IPS DF 6.9 (cell line): ENCODE data around the gene GHRL.

Experiments
- DNase-seq: peaks from one replicate; pipeline ENCODE4 v3.0.0-alpha.2; 2013; ENCODE audit warnings: low read depth, low spot score
- H3K27ac ChIP-seq: one replicate; pipeline ENCODE4 v1.5.1; 2013; ENCODE audit warnings: low read length, control low read depth
- H3K27me3 ChIP-seq: 2 replicates; pipeline ENCODE4 v1.6.1; 2013; ENCODE audit warnings: mild to moderate bottlenecking, low read length; ENCODE audit not compliant: control insufficient read depth, insufficient read depth
- H3K36me3 ChIP-seq: 2 replicates; pipeline ENCODE4 v1.6.1; 2013; ENCODE audit warnings: low read length; ENCODE audit not compliant: control insufficient read depth, insufficient read depth
- H3K4me1 ChIP-seq: 2 replicates; pipeline ENCODE4 v1.6.1; 2013; ENCODE audit warnings: low read length; ENCODE audit not compliant: control insufficient read depth, insufficient read depth
- H3K4me3 ChIP-seq: 2 replicates; pipeline ENCODE4 v1.5.1; 2013; ENCODE audit warnings: mild to moderate bottlenecking, low read length
- H3K9me3 ChIP-seq: 2 replicates; pipeline ENCODE4 v1.6.1; 2013; ENCODE audit warnings: low read length, inconsistent platforms; ENCODE audit not compliant: control insufficient read depth, insufficient read depth
- WGBS: extraction: QIAGEN DNeasy Blood & Tissue Kit; methylation state at CpG from one replicate; pipeline ENCODE4 v1.1.7; 2013; ENCODE audit warnings: mixed read lengths, missing lambda C conversion rate; ENCODE audit not compliant: insufficient read length, insufficient coverage; 5-methylcytosine and 5-hydroxymethylcytosine counted together

The GHRL gene

GRCh38 chr3:10263646-10264363 lies 28.9 kb downstream of the GHRL start:
- no peaks in the 10 kb centered on the region for H3K27me3 ChIP-seq
- no CpG with 5 or more reads among the region's 12 CpGs for WGBS
- H3K9me3 ChIP-seq, result no peaks in the 10 kb centered on the region
- H3K4me3 ChIP-seq, result no peak overlapping the region
- H3K36me3 ChIP-seq, result peaks cover 3% of the 10 kb centered on the region; the same call in 1 of the 2 replicates
- DNase-seq, result no peak
- H3K27ac ChIP-seq, result no peak overlapping the region
- H3K4me1 ChIP-seq, result 0 out of 2 replicates have a peak, but pooled peaks cover 2% of the 10 kb centered on the region

GRCh38 chr3:10262027-10262426 lies 30.7 kb downstream of the GHRL start:
- no peaks in the 10 kb centered on the region for H3K27me3 ChIP-seq
- DNase-seq, result no peak
- no peak overlapping the region for H3K27ac ChIP-seq
- H3K36me3 ChIP-seq, result peaks cover 3% of the 10 kb centered on the region; the same call in 1 of the 2 replicates
- no peak overlapping the region for H3K4me3 ChIP-seq
- no CpG with 5 or more reads among the region's 4 CpGs for WGBS
- H3K9me3 ChIP-seq, result no peaks in the 10 kb centered on the region
- 0 out of 2 replicates have a peak, but pooled peaks cover 2% of the 10 kb centered on the region for H3K4me1 ChIP-seq

- Histone ChIP-seq H3K9me3 (no peaks in the 10 kb centered on the region), H3K4me3 (no peak overlapping the region), H3K4me1 (0 out of 2 replicates have a peak, but pooled peaks cover 2% of the 10 kb centered on the region), H3K36me3 (peaks cover 5% of the 10 kb centered on the region; the same call in 1 of the 2 replicates), H3K27ac (no peak overlapping the region), H3K27me3 (no peaks in the 10 kb centered on the region)
- no CpG with 5 or more reads among the region's 6 CpGs for WGBS
- DNase-seq, result no peak
These were observed 32.5 kb downstream of the GHRL start for GRCh38 chr3:10260211-10260701.

GRCh38 chr3:10259798-10260197 lies 32.9 kb downstream of the GHRL start:
- Histone ChIP-seq H3K27ac (no peak overlapping the region), H3K4me3 (no peak overlapping the region), H3K36me3 (peaks cover 5% of the 10 kb centered on the region; the same call in 1 of the 2 replicates), H3K4me1 (0 out of 2 replicates have a peak, but pooled peaks cover 2% of the 10 kb centered on the region), H3K9me3 (no peaks in the 10 kb centered on the region), H3K27me3 (no peaks in the 10 kb centered on the region)
- DNase-seq, result no peak
- no CpG with 5 or more reads among the region's 4 CpGs for WGBS

GRCh38 chr3:10259036-10259435 lies 33.7 kb downstream of the GHRL start:
- H3K36me3 ChIP-seq, result peaks cover 6% of the 10 kb centered on the region; the same call in 1 of the 2 replicates
- WGBS, result no CpG with 5 or more reads among the region's 7 CpGs

GRCh38 chr3:10255835-10256234 lies 36.9 kb downstream of the GHRL start:
- no peaks in the 10 kb centered on the region for H3K27me3 ChIP-seq
- peaks cover 8% of the 10 kb centered on the region; the same call in 1 of the 2 replicates for H3K36me3 ChIP-seq
- no peak for DNase-seq
- no peak overlapping the region for H3K27ac ChIP-seq
- no peak overlapping the region for H3K4me3 ChIP-seq
- H3K9me3 ChIP-seq, result no peaks in the 10 kb centered on the region
- H3K4me1 ChIP-seq, result no peaks in the 10 kb centered on the region
- WGBS, result no CpG with 5 or more reads among the region's 7 CpGs

More at GRCh38 chr3:10259036-10259435, 33.7 kb downstream of the GHRL start:
- Histone ChIP-seq H3K9me3 (no peaks in the 10 kb centered on the region), H3K4me1 (0 out of 2 replicates have a peak, but pooled peaks cover under 1% of the 10 kb centered on the region), H3K4me3 (no peak overlapping the region), H3K27me3 (no peaks in the 10 kb centered on the region), H3K27ac (no peak overlapping the region)
- no peak for DNase-seq

- Histone ChIP-seq H3K27ac (no peak overlapping the region), H3K36me3 (peaks cover 7% of the 10 kb centered on the region; the same call in 1 of the 2 replicates), H3K4me3 (no peak overlapping the region), H3K27me3 (no peaks in the 10 kb centered on the region), H3K9me3 (no peaks in the 10 kb centered on the region), H3K4me1 (no peaks in the 10 kb centered on the region)
- no CpG with 5 or more reads among the region's 3 CpGs for WGBS
- no peak for DNase-seq
These were observed 39.0 kb downstream of the GHRL start for GRCh38 chr3:10253731-10254130.

GRCh38 chr3:10251006-10251405 lies 41.7 kb downstream of the GHRL start:
- H3K4me3 ChIP-seq, result no peak overlapping the region
- DNase-seq, result no peak
- WGBS, result no CpG with 5 or more reads among the region's 3 CpGs
- no peaks in the 10 kb centered on the region for H3K27me3 ChIP-seq
- no peak overlapping the region for H3K27ac ChIP-seq
- peaks cover 5% of the 10 kb centered on the region; the same call in 1 of the 2 replicates for H3K36me3 ChIP-seq
- 0 out of 2 replicates have a peak, but pooled peaks cover 1% of the 10 kb centered on the region for H3K4me1 ChIP-seq
- H3K9me3 ChIP-seq, result no peaks in the 10 kb centered on the region

- Histone ChIP-seq H3K36me3 (0 out of 2 replicates have a peak, but pooled peaks cover 4% of the 10 kb centered on the region), H3K4me1 (0 out of 2 replicates have a peak, but pooled peaks cover 1% of the 10 kb centered on the region), H3K4me3 (peak overlapping the region; percentile 38; the same call in 1 of the 2 replicates), H3K27me3 (no peaks in the 10 kb centered on the region), H3K27ac (no peak overlapping the region), H3K9me3 (no peaks in the 10 kb centered on the region)
- no CpG with 5 or more reads among the region's 3 CpGs for WGBS
- DNase-seq, result no peak
These were observed 42.9 kb downstream of the GHRL start for GRCh38 chr3:10249833-10250232.

- no CpG with 5 or more reads among the region's 32 CpGs for WGBS
- peak overlapping the region; percentile 38; the same call in 1 of the 2 replicates for H3K4me3 ChIP-seq
- H3K36me3 ChIP-seq, result 0 out of 2 replicates have a peak, but pooled peaks cover 4% of the 10 kb centered on the region
- H3K9me3 ChIP-seq, result no peaks in the 10 kb centered on the region
- 0 out of 2 replicates have a peak, but pooled peaks cover 1% of the 10 kb centered on the region for H3K4me1 ChIP-seq
- no peak overlapping the region for H3K27ac ChIP-seq
- H3K27me3 ChIP-seq, result no peaks in the 10 kb centered on the region
- no peak for DNase-seq
These were observed 43.6 kb downstream of the GHRL start for GRCh38 chr3:10248984-10249748.
